ENCODE measurements around the gene GGT6. TPM values are rescaled to one million over a fixed set of nuclear protein-coding genes. Genes with fewer than 3 reads are reported as not detected.

Gene GGT6
- polyA plus RNA-seq, 2 donors, result 49.5 to 72.3 TPM

GRCh38 chr17:4542726-4543191 lies 17.6 kb downstream of the GGT6 start:
- Histone ChIP-seq H3K9me3 (ENCODE audit: control insufficient read depth in 2 of 2, insufficient read depth in 1 of 2, low read depth in 1 of 2, low read length in 1 of 2) (no peaks in the 10 kb centered on the region), H3K4me3 (ENCODE audit: low read depth in 1 of 2, low read length in 2 of 2) (no peak overlapping the region), H3K27me3 (ENCODE audit: control insufficient read depth in 1 of 2, insufficient read depth in 2 of 2, low read length in 2 of 2) (no peaks in the 10 kb centered on the region), H3K27ac (ENCODE audit: low read depth in 2 of 2, low read length in 1 of 2) (no peak overlapping the region), H3K36me3 (ENCODE audit: control insufficient read depth in 2 of 2, insufficient read depth in 2 of 2, low read length in 1 of 2) (peaks cover 9 to 76% of the 10 kb centered on the region in 2 donors), H3K4me1 (ENCODE audit: control insufficient read depth in 2 of 2, insufficient read depth in 2 of 2, low read length in 1 of 2) (peaks cover 0 to 2% of the 10 kb centered on the region in 2 donors)
- WGBS, 2 donors, result 89 to 91% methylated on average over 19 of the region's 19 CpGs

- Histone ChIP-seq H3K27ac (ENCODE audit: low read depth in 2 of 2, low read length in 1 of 2) (no peak overlapping the region), H3K36me3 (ENCODE audit: control insufficient read depth in 2 of 2, insufficient read depth in 2 of 2, low read length in 1 of 2) (peaks cover 9 to 72% of the 10 kb centered on the region in 2 donors)
These were observed 18.2 kb downstream of the GGT6 start for GRCh38 chr17:4542003-4542725.

GRCh38 chr17:4541328-4542002 lies 18.9 kb downstream of the GGT6 start:
- Histone ChIP-seq H3K36me3 (ENCODE audit: control insufficient read depth in 2 of 2, insufficient read depth in 2 of 2, low read length in 1 of 2) (peaks cover 9 to 69% of the 10 kb centered on the region in 2 donors), H3K27ac (ENCODE audit: low read depth in 2 of 2, low read length in 1 of 2) (peak overlapping the region; percentile 1 to 14), H3K27me3 (ENCODE audit: control insufficient read depth in 1 of 2, insufficient read depth in 2 of 2, low read length in 2 of 2) (no peaks in the 10 kb centered on the region), H3K4me3 (ENCODE audit: low read depth in 1 of 2, low read length in 2 of 2) (no peak overlapping the region), H3K9me3 (ENCODE audit: control insufficient read depth in 2 of 2, insufficient read depth in 1 of 2, low read depth in 1 of 2, low read length in 1 of 2) (no peaks in the 10 kb centered on the region), H3K4me1 (ENCODE audit: control insufficient read depth in 2 of 2, insufficient read depth in 2 of 2, low read length in 1 of 2) (peaks cover 3 to 13% of the 10 kb centered on the region in 2 donors)
- WGBS, 2 donors, result 78 to 82% methylated on average over 29 of the region's 29 CpGs

More at GRCh38 chr17:4542003-4542725, 18.2 kb downstream of the GGT6 start:
- 90 to 93% methylated on average over 14 of the region's 14 CpGs for WGBS, 2 donors
- Histone ChIP-seq H3K4me3 (ENCODE audit: low read depth in 1 of 2, low read length in 2 of 2) (no peak overlapping the region), H3K9me3 (ENCODE audit: control insufficient read depth in 2 of 2, insufficient read depth in 1 of 2, low read depth in 1 of 2, low read length in 1 of 2) (no peaks in the 10 kb centered on the region), H3K27me3 (ENCODE audit: control insufficient read depth in 1 of 2, insufficient read depth in 2 of 2, low read length in 2 of 2) (no peaks in the 10 kb centered on the region), H3K4me1 (ENCODE audit: control insufficient read depth in 2 of 2, insufficient read depth in 2 of 2, low read length in 1 of 2) (peaks cover 3 to 8% of the 10 kb centered on the region in 2 donors)

- 61% methylated on average over 15 of the region's 15 CpGs for WGBS, 2 donors
- peaks cover 9 to 69% of the 10 kb centered on the region in 2 donors for H3K36me3 ChIP-seq (ENCODE audit: control insufficient read depth in 2 of 2, insufficient read depth in 2 of 2, low read length in 1 of 2)
These were observed 19.6 kb downstream of the GGT6 start for GRCh38 chr17:4540687-4541327.

GRCh38 chr17:4540224-4540651 lies 20.1 kb downstream of the GGT6 start:
- peaks cover 9 to 65% of the 10 kb centered on the region in 2 donors for H3K36me3 ChIP-seq (ENCODE audit: control insufficient read depth in 2 of 2, insufficient read depth in 2 of 2, low read length in 1 of 2)
- no peaks in the 10 kb centered on the region for H3K9me3 ChIP-seq (ENCODE audit: control insufficient read depth in 2 of 2, insufficient read depth in 1 of 2, low read depth in 1 of 2, low read length in 1 of 2)
- no peaks in the 10 kb centered on the region for H3K27me3 ChIP-seq (ENCODE audit: control insufficient read depth in 1 of 2, insufficient read depth in 2 of 2, low read length in 2 of 2)
- H3K4me3 ChIP-seq (ENCODE audit: low read depth in 1 of 2, low read length in 2 of 2), result no peak overlapping the region
- H3K4me1 ChIP-seq (ENCODE audit: control insufficient read depth in 2 of 2, insufficient read depth in 2 of 2, low read length in 1 of 2), result peaks cover 3 to 18% of the 10 kb centered on the region in 2 donors
- WGBS, 2 donors, result 70 to 72% methylated on average over 13 to 14 of the region's 14 CpGs
- peak overlapping the region in 1 of 2 donors; percentile 1 for H3K27ac ChIP-seq (ENCODE audit: low read depth in 2 of 2, low read length in 1 of 2)

More at GRCh38 chr17:4540687-4541327, 19.6 kb downstream of the GGT6 start:
- Histone ChIP-seq H3K27me3 (ENCODE audit: control insufficient read depth in 1 of 2, insufficient read depth in 2 of 2, low read length in 2 of 2) (no peaks in the 10 kb centered on the region), H3K4me1 (ENCODE audit: control insufficient read depth in 2 of 2, insufficient read depth in 2 of 2, low read length in 1 of 2) (peaks cover 3 to 16% of the 10 kb centered on the region in 2 donors), H3K4me3 (ENCODE audit: low read depth in 1 of 2, low read length in 2 of 2) (no peak overlapping the region), H3K9me3 (ENCODE audit: control insufficient read depth in 2 of 2, insufficient read depth in 1 of 2, low read depth in 1 of 2, low read length in 1 of 2) (no peaks in the 10 kb centered on the region), H3K27ac (ENCODE audit: low read depth in 2 of 2, low read length in 1 of 2) (peak overlapping the region; percentile 1 to 14)

GRCh38 chr17:4539576-4540223 lies 20.7 kb downstream of the GGT6 start:
- Histone ChIP-seq H3K36me3 (ENCODE audit: control insufficient read depth in 2 of 2, insufficient read depth in 2 of 2, low read length in 1 of 2) (peaks cover 9 to 61% of the 10 kb centered on the region in 2 donors), H3K27me3 (ENCODE audit: control insufficient read depth in 1 of 2, insufficient read depth in 2 of 2, low read length in 2 of 2) (no peaks in the 10 kb centered on the region), H3K4me3 (ENCODE audit: low read depth in 1 of 2, low read length in 2 of 2) (no peak overlapping the region), H3K9me3 (ENCODE audit: control insufficient read depth in 2 of 2, insufficient read depth in 1 of 2, low read depth in 1 of 2, low read length in 1 of 2) (no peaks in the 10 kb centered on the region), H3K27ac (ENCODE audit: low read depth in 2 of 2, low read length in 1 of 2) (peak overlapping the region in 1 of 2 donors; percentile 3), H3K4me1 (ENCODE audit: control insufficient read depth in 2 of 2, insufficient read depth in 2 of 2, low read length in 1 of 2) (peaks cover 3 to 20% of the 10 kb centered on the region in 2 donors)
- WGBS, 2 donors, result 87 to 91% methylated on average over 26 of the region's 26 CpGs

- H3K4me1 ChIP-seq (ENCODE audit: control insufficient read depth in 2 of 2, insufficient read depth in 2 of 2, low read length in 1 of 2), result peaks cover 3 to 26% of the 10 kb centered on the region in 2 donors
- H3K4me3 ChIP-seq (ENCODE audit: low read depth in 1 of 2, low read length in 2 of 2), result no peak overlapping the region
- no peaks in the 10 kb centered on the region for H3K9me3 ChIP-seq (ENCODE audit: control insufficient read depth in 2 of 2, insufficient read depth in 1 of 2, low read depth in 1 of 2, low read length in 1 of 2)
- H3K27me3 ChIP-seq (ENCODE audit: control insufficient read depth in 1 of 2, insufficient read depth in 2 of 2, low read length in 2 of 2), result no peaks in the 10 kb centered on the region
- peaks cover 9 to 54% of the 10 kb centered on the region in 2 donors for H3K36me3 ChIP-seq (ENCODE audit: control insufficient read depth in 2 of 2, insufficient read depth in 2 of 2, low read length in 1 of 2)
- 75 to 77% methylated on average over 8 of the region's 8 CpGs for WGBS, 2 donors
- no peak overlapping the region for H3K27ac ChIP-seq (ENCODE audit: low read depth in 2 of 2, low read length in 1 of 2)
These were observed 21.4 kb downstream of the GGT6 start for GRCh38 chr17:4539025-4539424.

- Histone ChIP-seq H3K4me1 (ENCODE audit: control insufficient read depth in 2 of 2, insufficient read depth in 2 of 2, low read length in 1 of 2) (peaks cover 3 to 29% of the 10 kb centered on the region in 2 donors), H3K27me3 (ENCODE audit: control insufficient read depth in 1 of 2, insufficient read depth in 2 of 2, low read length in 2 of 2) (no peaks in the 10 kb centered on the region), H3K4me3 (ENCODE audit: low read depth in 1 of 2, low read length in 2 of 2) (no peak overlapping the region), H3K36me3 (ENCODE audit: control insufficient read depth in 2 of 2, insufficient read depth in 2 of 2, low read length in 1 of 2) (peaks cover 9 to 48% of the 10 kb centered on the region in 2 donors), H3K9me3 (ENCODE audit: control insufficient read depth in 2 of 2, insufficient read depth in 1 of 2, low read depth in 1 of 2, low read length in 1 of 2) (no peaks in the 10 kb centered on the region), H3K27ac (ENCODE audit: low read depth in 2 of 2, low read length in 1 of 2) (peak overlapping the region in 1 of 2 donors; percentile 13)
- WGBS, 2 donors, result 68 to 70% methylated on average over 13 of the region's 13 CpGs
These were observed 22.0 kb downstream of the GGT6 start for GRCh38 chr17:4538236-4539002.

Data from esophagus (tissue), 2 donors.